IMR-90 (cell line): Measurements from ENCODE around the gene NRXN2. TPM values are rescaled to one million over a fixed set of nuclear protein-coding genes. Genes with fewer than 3 reads are reported as not detected.

Experiments used
- ATAC-seq: fragments of 200-7000 bp; cut with Tn5 transposase; 2 replicates; pipeline ENCODE4 v1.9.1; 2020; ENCODE audit warnings: low read depth, mild to moderate bottlenecking, moderate library complexity
- BruUV-seq: library from RNA; stranded (reverse); fragments of 400-500 nt; replicated peaks from 2 replicates; lab custom pipeline; 2021; lab: Mats Ljungman, UMichigan
- CTCF ChIA-PET: fragments of 300-600 bp; formaldehyde crosslinking; extraction: SDS; loops from one replicate; lab custom pipeline; 2021; ENCODE audit warnings: antibody characterized with exemption; lab: Yijun Ruan, JAX
- POLR2A ChIA-PET: fragments of 300-600 bp; sonication (Branson Sonifier 250); formaldehyde crosslinking; loops from one replicate; lab custom pipeline; 2022; ENCODE audit warnings: antibody characterized with exemption; ENCODE audit not compliant: unreplicated experiment; lab: Charles Lee
- DNase-seq: peaks from one replicate; pipeline ENCODE4 v3.0.0; 2013
- H2AFZ ChIP-seq: replicated peaks from 2 replicates; pipeline ENCODE3; 2013; ENCODE audit warnings: low read length, mild to moderate bottlenecking; ENCODE audit not compliant: poor library complexity
- H2AK5ac ChIP-seq: 2 replicates; pipeline ENCODE4 v1.6.1; 2013; ENCODE audit warnings: low read depth, low read length, inconsistent platforms
- H2AK9ac ChIP-seq: replicated peaks from 2 replicates; pipeline ENCODE3; 2013; ENCODE audit warnings: mild to moderate bottlenecking, low read depth, low read length, moderate library complexity; ENCODE audit not compliant: poor library complexity
- H2BK120ac ChIP-seq: 2 replicates; pipeline ENCODE4 v1.6.1; 2013; ENCODE audit warnings: low read depth, low read length, inconsistent platforms
- H2BK15ac ChIP-seq: 3 replicates; pipeline ENCODE4 v1.6.1; 2013; ENCODE audit warnings: low read depth, low read length, inconsistent platforms
- H2BK20ac ChIP-seq: 2 replicates; pipeline ENCODE4 v1.6.1; 2013; ENCODE audit warnings: low read depth, mild to moderate bottlenecking, inconsistent platforms, low read length, moderate library complexity
- H2BK5ac ChIP-seq: 2 replicates; pipeline ENCODE4 v1.6.1; 2013; ENCODE audit warnings: mild to moderate bottlenecking, low read depth, low read length, inconsistent platforms; ENCODE audit not compliant: poor library complexity, severe bottlenecking
- H3K14ac ChIP-seq: replicated peaks from 2 replicates; pipeline ENCODE4 v1.6.1; 2013; ENCODE audit warnings: low read depth, low read length, inconsistent platforms
- H3K18ac ChIP-seq: 2 replicates; pipeline ENCODE4 v1.6.1; 2013; ENCODE audit warnings: low read depth, low read length, control low read depth
- H3K23ac ChIP-seq: 2 replicates; pipeline ENCODE4 v1.6.1; 2013; ENCODE audit warnings: low read depth, low read length, inconsistent platforms
- H3K27ac ChIP-seq: 2 replicates; pipeline ENCODE4 v1.5.1; 2013; ENCODE audit warnings: mild to moderate bottlenecking, control low read depth, low read length; ENCODE audit not compliant: insufficient read depth
- H3K27me3 ChIP-seq: 2 replicates; pipeline ENCODE4 v1.6.1; 2013; ENCODE audit warnings: low read length; ENCODE audit not compliant: control insufficient read depth, insufficient read depth
- H3K36me3 ChIP-seq: 2 replicates; pipeline ENCODE4 v1.6.1; 2013; ENCODE audit warnings: low read length, mixed read lengths; ENCODE audit not compliant: control insufficient read depth, insufficient read depth
- H3K4ac ChIP-seq: 2 replicates; pipeline ENCODE4 v1.6.1; 2013; ENCODE audit warnings: low read depth, low read length, inconsistent platforms
- H3K4me1 ChIP-seq: 2 replicates; pipeline ENCODE4 v1.6.1; 2013; ENCODE audit warnings: low read length, mixed read lengths; ENCODE audit not compliant: control insufficient read depth, insufficient read depth
- H3K4me2 ChIP-seq: 2 replicates; pipeline ENCODE4 v1.6.1; 2013; ENCODE audit warnings: low read depth, mild to moderate bottlenecking, control low read depth, low read length, moderate library complexity
- H3K4me3 ChIP-seq: 2 replicates; pipeline ENCODE4 v1.5.1; 2013; ENCODE audit warnings: low read depth, mild to moderate bottlenecking, control low read depth, low read length, moderate library complexity; ENCODE audit not compliant: insufficient read depth
- H3K56ac ChIP-seq: 2 replicates; pipeline ENCODE4 v1.6.1; 2013; ENCODE audit warnings: low read length, inconsistent platforms; ENCODE audit not compliant: insufficient read depth; ENCODE audit errors: extremely low read depth
- H3K79me1 ChIP-seq, 2 experiments: 2 replicates each; pipeline ENCODE4 v1.6.1; 2013; ENCODE audit warnings: low read length in 2 of 2, inconsistent platforms in 1 of 2, low read depth in 1 of 2
- H3K9ac ChIP-seq: 2 replicates; pipeline ENCODE4 v1.6.1; 2013; ENCODE audit warnings: low read depth, low read length, control low read depth
- H3K9me1 ChIP-seq: 2 replicates; pipeline ENCODE4 v1.6.1; 2013; ENCODE audit warnings: low read length, inconsistent platforms; ENCODE audit not compliant: insufficient read depth
- H3K9me3 ChIP-seq: 2 replicates; pipeline ENCODE4 v1.6.1; 2013; ENCODE audit warnings: low read length; ENCODE audit not compliant: control insufficient read depth, insufficient read depth
- H4K20me1 ChIP-seq: 2 replicates; pipeline ENCODE4 v1.6.1; 2013; ENCODE audit warnings: low read length, inconsistent platforms; ENCODE audit not compliant: insufficient read depth
- H4K5ac ChIP-seq: 2 replicates; pipeline ENCODE4 v1.6.1; 2013; ENCODE audit warnings: mild to moderate bottlenecking, low read depth, low read length, control low read depth
- H4K8ac ChIP-seq, 2 experiments: 2 replicates each; pipeline ENCODE4 v1.6.1; 2013; ENCODE audit warnings: low read depth in 2 of 2, low read length in 2 of 2, control low read depth in 1 of 2, inconsistent platforms in 1 of 2
- H4K91ac ChIP-seq: 2 replicates; pipeline ENCODE4 v1.6.1; 2013; ENCODE audit warnings: low read depth, low read length, inconsistent platforms; ENCODE audit not compliant: insufficient read depth
- BHLHE40 ChIP-seq: fragments of 150-350 bp; IDR thresholded peaks from 2 replicates; pipeline ENCODE4 v1.6.1; 2016; ENCODE audit warnings: mild to moderate bottlenecking, low read depth, low read length
- CEBPB ChIP-seq: IDR thresholded peaks from 2 replicates; pipeline ENCODE4 v1.6.1; 2012; ENCODE audit warnings: low read depth, low read length, improper control_type of control experiment
- CHD1 ChIP-seq: IDR thresholded peaks from 2 replicates; pipeline ENCODE4 v1.6.1; 2012; ENCODE audit warnings: low read depth, low read length, improper control_type of control experiment
- CTCF ChIP-seq: conservative IDR thresholded peaks from 2 replicates; pipeline ENCODE4 v1.5.1; 2012; ENCODE audit warnings: mild to moderate bottlenecking, low read depth, low read length, improper control_type of control experiment
- FOS ChIP-seq: fragments of 150-350 bp; IDR thresholded peaks from 2 replicates; pipeline ENCODE4 v1.6.1; 2016; ENCODE audit warnings: low read depth, low read length
- MAFK ChIP-seq: IDR thresholded peaks from 2 replicates; pipeline ENCODE4 v1.6.1; 2012; ENCODE audit warnings: low read depth, low read length, improper control_type of control experiment
- MAZ ChIP-seq: IDR thresholded peaks from 2 replicates; pipeline ENCODE4 v1.6.1; 2012; ENCODE audit warnings: low read depth, mild to moderate bottlenecking, low read length, improper control_type of control experiment, moderate library complexity, borderline replicate concordance
- MXI1 ChIP-seq: IDR thresholded peaks from 2 replicates; pipeline ENCODE4 v1.6.1; 2012; ENCODE audit warnings: low read depth, mild to moderate bottlenecking, low read length, moderate library complexity, borderline replicate concordance
- NFE2L2 ChIP-seq: fragments of 150-350 bp; IDR thresholded peaks from 2 replicates; pipeline ENCODE4 v1.6.1; 2016; ENCODE audit warnings: low read depth, mild to moderate bottlenecking, low read length
- POLR2A ChIP-seq: IDR thresholded peaks from 2 replicates; pipeline ENCODE4 v1.6.1; 2012; ENCODE audit warnings: mild to moderate bottlenecking, low read depth, low read length
- RAD21 ChIP-seq: IDR thresholded peaks from 2 replicates; pipeline ENCODE4 v1.6.1; 2012; ENCODE audit warnings: low read length, improper control_type of control experiment
- RCOR1 ChIP-seq: IDR thresholded peaks from 2 replicates; pipeline ENCODE4 v1.6.1; 2012; ENCODE audit warnings: mild to moderate bottlenecking, low read length, improper control_type of control experiment; ENCODE audit not compliant: insufficient replicate concordance
- RFX5 ChIP-seq: IDR thresholded peaks from 2 replicates; pipeline ENCODE4 v1.8.0; 2012; ENCODE audit warnings: low read depth, mild to moderate bottlenecking, low read length, moderate library complexity
- SMC3 ChIP-seq: fragments of 150-350 bp; IDR thresholded peaks from 2 replicates; pipeline ENCODE4 v1.6.1; 2016; ENCODE audit warnings: low read depth, mild to moderate bottlenecking, antibody characterized with exemption, low read length, moderate library complexity
- USF2 ChIP-seq: fragments of 150-350 bp; IDR thresholded peaks from 2 replicates; pipeline ENCODE4 v1.6.1; 2017; ENCODE audit warnings: mild to moderate bottlenecking, antibody characterized with exemption, low read length, low read depth
- WGBS, 2 experiments: methylation state at CpG; one replicate each; pipeline versions ENCODE4 v1.1.5 to v1.1.7; 2013; ENCODE audit warnings: missing lambda C conversion rate in 2 of 2; ENCODE audit not compliant: insufficient read length in 1 of 2; ENCODE audit errors: extremely low coverage in 2 of 2; 5-methylcytosine and 5-hydroxymethylcytosine counted together
- dilution Hi-C: fragments of 300-500 bp; cut with HindIII; formaldehyde crosslinking; loops from one replicate; pipeline ENCODE4 v1.14.3; 2018; ENCODE audit warnings: low sequenced_read_pairs; ENCODE audit not compliant: unreplicated experiment
- in situ Hi-C: fragments of 300-500 bp; cut with MboI; formaldehyde crosslinking; loops from 3 replicates; pipeline ENCODE4 v1.14.3; 2019; ENCODE audit warnings: low sequenced_read_pairs, inconsistent platforms, mixed read lengths
- intact Hi-C: fragments of 100-400 bp; cut with micrococcal nuclease; formaldehyde crosslinking; loops from 2 replicates; pipeline ENCODE4 v1.10.0; 2022
- polyA plus RNA-seq, 3 experiments: library from polyadenylated mRNA; depleted of rRNA; stranded (reverse); fragments of >200 nt; gene quantifications; 2 replicates each; pipeline ENCODE4 v1.2.3, GENCODE V29; 2012; ENCODE audit warnings: low replicate concordance in 1 of 3
- total RNA-seq: library from RNA; depleted of rRNA; stranded (reverse); fragments of >200 nt; gene quantifications from 2 replicates; pipeline ENCODE4 v1.2.3, GENCODE V29; 2012
- TF ChIP-seq, protein P1 (sequence below): fragments of 150-350 bp; IDR thresholded peaks from 2 replicates; pipeline ENCODE4 v1.6.1; 2016; ENCODE audit warnings: low read depth, mild to moderate bottlenecking, low read length, moderate library complexity, borderline replicate concordance

Gene NRXN2
- total and polyA plus RNA-seq, 2 of the 4 experiments (the other 2 are of a cell fraction), result 0.18 to 0.22 TPM

- Histone ChIP-seq H3K56ac (no peak overlapping the region), H2BK5ac (no peak overlapping the region), H3K23ac (no peak overlapping the region), H3K4me1 (no peaks in the 10 kb centered on the region), H4K5ac (no peak overlapping the region), H3K4ac (no peak overlapping the region), H3K27me3 (peaks cover 9% of the 10 kb centered on the region), H3K4me3 (no peak overlapping the region), H2BK15ac (no peak overlapping the region), H3K9me3 (peaks cover 4% of the 10 kb centered on the region), H2BK120ac (no peak overlapping the region), H3K36me3 (no peaks in the 10 kb centered on the region), H3K9me1 (no peaks in the 10 kb centered on the region), H2AK5ac (no peak overlapping the region), H3K14ac (no peak overlapping the region), H3K18ac (no peak overlapping the region), H4K8ac (no peak overlapping the region), H2BK20ac (no peak overlapping the region), H4K20me1 (no peaks in the 10 kb centered on the region), H2AFZ (no peak overlapping the region), H4K91ac (no peak overlapping the region), H3K9ac (no peak overlapping the region), H3K27ac (no peak overlapping the region), H3K4me2 (no peak overlapping the region), H2AK9ac (no peak overlapping the region), H3K79me1 (no peaks in the 10 kb centered on the region)
- WGBS, 2 experiments, result 76% methylated on average over 5 of the region's 13 CpGs; no CpG with 5 or more reads in 1 of the 2 experiments
- in situ Hi-C loops, result no loop called here
- ChIA-PET CTCF (no interaction called here), POLR2A (no interaction called here)
- DNase-seq, result no peak
- TF ChIP-seq MAZ (no peak), FOS (no peak), MXI1 (no peak), NFE2L2 (no peak), POLR2A (no peak), CTCF (no peak), RAD21 (no peak), CEBPB (no peak), CHD1 (no peak), RCOR1 (no peak), RFX5 (no peak), USF2 (no peak), MAFK (no peak), BHLHE40 (no peak), SMC3 (no peak)
- TF ChIP-seq, protein P1, sequence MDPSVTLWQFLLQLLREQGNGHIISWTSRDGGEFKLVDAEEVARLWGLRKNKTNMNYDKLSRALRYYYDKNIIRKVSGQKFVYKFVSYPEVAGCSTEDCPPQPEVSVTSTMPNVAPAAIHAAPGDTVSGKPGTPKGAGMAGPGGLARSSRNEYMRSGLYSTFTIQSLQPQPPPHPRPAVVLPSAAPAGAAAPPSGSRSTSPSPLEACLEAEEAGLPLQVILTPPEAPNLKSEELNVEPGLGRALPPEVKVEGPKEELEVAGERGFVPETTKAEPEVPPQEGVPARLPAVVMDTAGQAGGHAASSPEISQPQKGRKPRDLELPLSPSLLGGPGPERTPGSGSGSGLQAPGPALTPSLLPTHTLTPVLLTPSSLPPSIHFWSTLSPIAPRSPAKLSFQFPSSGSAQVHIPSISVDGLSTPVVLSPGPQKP, result no peak
- no TSS peak for BruUV-seq
- no peak for ATAC-seq
- intact Hi-C loops, result no loop called here
- dilution Hi-C loops, result no loop called here
These were observed 125.3 kb downstream of the NRXN2 start for GRCh38 chr11:64597671-64598101.
